HUES48 (cell line): Measurements from ENCODE around the gene MYOG.

Source experiments
- H3K27ac ChIP-seq: one replicate; pipeline ENCODE4 v1.7.0; 2013; ENCODE audit warnings: low read depth, low read length, inconsistent platforms
- H3K27me3 ChIP-seq: 2 replicates; pipeline ENCODE4 v1.6.1; 2013; ENCODE audit warnings: mild to moderate bottlenecking, low read length; ENCODE audit not compliant: control insufficient read depth, insufficient read depth
- H3K36me3 ChIP-seq: 2 replicates; pipeline ENCODE4 v1.6.1; 2013; ENCODE audit warnings: low read length; ENCODE audit not compliant: control insufficient read depth, insufficient read depth
- H3K4me1 ChIP-seq: 2 replicates; pipeline ENCODE4 v1.6.1; 2013; ENCODE audit warnings: mild to moderate bottlenecking, low read length; ENCODE audit not compliant: control insufficient read depth, insufficient read depth
- H3K4me3 ChIP-seq: 2 replicates; pipeline ENCODE4 v1.5.1; 2013; ENCODE audit warnings: mild to moderate bottlenecking, low read depth, low read length
- H3K9ac ChIP-seq: 2 replicates; pipeline ENCODE4 v1.6.1; 2013; ENCODE audit warnings: mild to moderate bottlenecking, low read depth, low read length, moderate library complexity
- H3K9me3 ChIP-seq: 2 replicates; pipeline ENCODE4 v1.6.1; 2013; ENCODE audit warnings: low read length; ENCODE audit not compliant: control insufficient read depth, insufficient read depth

MYOG gene

GRCh38 chr1:203060115-203060514 lies 25.7 kb downstream of the MYOG start:
- Histone ChIP-seq H3K27me3 (no peaks in the 10 kb centered on the region), H3K27ac (no peak overlapping the region), H3K9ac (no peak overlapping the region), H3K36me3 (no peaks in the 10 kb centered on the region; the same call in 1 of the 2 replicates), H3K4me3 (no peak overlapping the region), H3K4me1 (peaks cover under 1% of the 10 kb centered on the region), H3K9me3 (no peaks in the 10 kb centered on the region)

GRCh38 chr1:203059485-203059884 lies 26.3 kb downstream of the MYOG start:
- H3K27ac ChIP-seq: no peak overlapping the region
- H3K4me3 ChIP-seq: no peak overlapping the region
- no peak overlapping the region for H3K9ac ChIP-seq
- no peaks in the 10 kb centered on the region; the same call in 1 of the 2 replicates for H3K36me3 ChIP-seq
- no peaks in the 10 kb centered on the region for H3K9me3 ChIP-seq
- peaks cover 7% of the 10 kb centered on the region for H3K4me1 ChIP-seq
- H3K27me3 ChIP-seq: no peaks in the 10 kb centered on the region

DNA sequence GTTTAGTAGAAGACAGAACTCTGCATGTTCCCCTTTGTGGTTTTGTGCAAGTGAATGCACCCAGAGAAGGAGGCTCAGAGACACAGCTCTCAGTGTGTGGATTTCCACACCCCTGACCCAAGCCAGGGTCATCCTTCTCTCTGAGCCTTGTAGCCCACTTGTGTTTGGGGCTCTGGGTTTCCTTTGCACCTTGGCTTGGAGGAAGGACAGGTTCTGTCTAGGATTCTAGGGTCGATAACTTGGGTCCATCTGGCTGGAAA lies 27.2 kb downstream of the MYOG start:
- Histone ChIP-seq H3K9ac (no peak overlapping the region), H3K27ac (no peak overlapping the region)

GRCh38 chr1:203057911-203058675 lies 27.7 kb downstream of the MYOG start:
- Histone ChIP-seq H3K4me1 (peaks cover 19% of the 10 kb centered on the region), H3K4me3 (no peak overlapping the region), H3K9ac (no peak overlapping the region), H3K27me3 (no peaks in the 10 kb centered on the region), H3K9me3 (no peaks in the 10 kb centered on the region), H3K27ac (no peak overlapping the region), H3K36me3 (no peaks in the 10 kb centered on the region; the same call in 1 of the 2 replicates)

More for the DNA sequence above, 27.2 kb downstream of the MYOG start:
- Histone ChIP-seq H3K9me3 (no peaks in the 10 kb centered on the region), H3K4me1 (peaks cover 16% of the 10 kb centered on the region), H3K4me3 (no peak overlapping the region), H3K36me3 (no peaks in the 10 kb centered on the region; the same call in 1 of the 2 replicates), H3K27me3 (no peaks in the 10 kb centered on the region)

DNA sequence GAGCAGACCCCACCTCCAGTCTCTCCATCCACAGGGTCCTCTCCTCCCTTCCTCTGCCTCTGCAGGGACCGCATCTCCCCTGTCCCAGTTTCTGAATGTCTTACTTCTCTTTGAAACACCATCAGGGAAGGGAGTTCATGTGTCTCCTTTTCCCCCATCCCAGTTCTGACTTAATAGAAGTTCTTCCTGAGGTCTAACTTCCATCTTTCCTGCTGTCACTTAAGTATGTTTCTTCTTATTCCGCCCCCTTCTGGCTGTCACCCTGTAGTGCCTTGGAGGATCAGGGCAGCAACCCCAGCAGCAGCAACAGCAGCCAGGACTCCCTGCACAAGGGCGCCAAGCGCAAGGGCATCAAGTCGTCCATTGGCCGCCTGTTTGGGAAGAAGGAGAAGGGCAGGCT lies 29.3 kb downstream of the MYOG start:
- no peak overlapping the region for H3K9ac ChIP-seq
- H3K4me3 ChIP-seq: no peak overlapping the region
- H3K4me1 ChIP-seq: peaks cover 23% of the 10 kb centered on the region
- no peaks in the 10 kb centered on the region; the same call in 1 of the 2 replicates for H3K36me3 ChIP-seq
- no peaks in the 10 kb centered on the region for H3K9me3 ChIP-seq
- H3K27me3 ChIP-seq: no peaks in the 10 kb centered on the region
- H3K27ac ChIP-seq: no peak overlapping the region

DNA sequence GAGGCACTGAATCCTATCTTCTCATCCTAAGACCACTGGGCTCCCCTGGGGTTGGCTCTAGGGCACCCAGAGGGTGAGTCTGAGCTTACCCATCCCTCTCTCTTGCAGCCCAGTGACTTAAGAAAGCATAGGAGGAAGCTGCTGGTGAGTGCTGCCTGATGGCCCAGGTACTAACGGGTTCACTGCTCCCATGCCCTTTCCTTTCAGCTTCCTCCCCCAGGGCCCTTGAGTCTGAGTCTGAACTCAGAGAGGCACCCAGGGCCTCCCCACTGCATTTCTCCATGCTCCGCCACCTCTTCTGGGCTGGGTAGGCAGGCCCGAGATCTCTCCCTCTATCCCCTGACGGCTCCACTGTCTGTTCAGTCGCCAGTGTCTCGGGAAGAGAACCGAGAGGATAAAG lies 29.8 kb downstream of the MYOG start:
- H3K36me3 ChIP-seq: no peaks in the 10 kb centered on the region; the same call in 1 of the 2 replicates
- H3K27me3 ChIP-seq: no peaks in the 10 kb centered on the region
- H3K4me3 ChIP-seq: no peak overlapping the region
- peaks cover 23% of the 10 kb centered on the region for H3K4me1 ChIP-seq
- no peaks in the 10 kb centered on the region for H3K9me3 ChIP-seq
- H3K9ac ChIP-seq: no peak overlapping the region
- H3K27ac ChIP-seq: no peak overlapping the region

DNA sequence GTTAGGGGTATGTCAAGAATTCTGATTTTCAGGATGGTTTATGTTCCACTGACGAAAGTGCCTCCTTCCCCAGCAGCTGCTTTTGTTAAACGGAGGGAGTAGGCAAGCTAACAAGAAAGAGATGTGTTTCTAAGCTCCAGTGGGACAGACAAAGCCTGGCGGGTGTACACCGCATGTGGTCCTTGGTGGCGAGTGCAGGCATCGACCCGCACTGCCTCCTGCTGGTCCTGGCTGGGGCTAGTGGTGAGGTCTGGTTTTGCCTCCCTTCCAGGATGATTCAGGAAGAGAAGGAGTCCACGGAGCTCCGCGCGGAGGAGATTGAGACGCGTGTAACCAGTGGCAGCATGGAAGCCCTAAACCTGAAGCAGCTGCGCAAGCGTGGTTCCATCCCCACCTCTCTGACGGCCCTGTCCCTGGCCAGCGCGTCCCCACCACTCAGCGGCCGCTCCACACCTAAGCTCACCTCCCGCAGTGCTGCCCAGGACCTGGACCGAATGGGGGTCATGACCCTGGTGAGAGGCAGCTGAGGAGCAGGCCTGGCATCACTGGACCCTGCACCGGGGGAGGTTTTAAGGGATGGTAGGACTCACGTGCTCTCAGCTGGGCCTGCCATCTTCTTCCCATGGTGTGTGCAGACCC lies 30.5 kb downstream of the MYOG start:
- Histone ChIP-seq H3K9ac (no peak overlapping the region), H3K27me3 (no peaks in the 10 kb centered on the region), H3K36me3 (no peaks in the 10 kb centered on the region; the same call in 1 of the 2 replicates), H3K9me3 (no peaks in the 10 kb centered on the region), H3K4me1 (peaks cover 23% of the 10 kb centered on the region), H3K27ac (no peak overlapping the region), H3K4me3 (no peak overlapping the region)

GRCh38 chr1:203054642-203055041 lies 31.2 kb downstream of the MYOG start:
- Histone ChIP-seq H3K36me3 (no peaks in the 10 kb centered on the region; the same call in 1 of the 2 replicates), H3K9me3 (no peaks in the 10 kb centered on the region), H3K4me3 (no peak overlapping the region), H3K4me1 (peaks cover 23% of the 10 kb centered on the region), H3K9ac (no peak overlapping the region), H3K27me3 (no peaks in the 10 kb centered on the region), H3K27ac (no peak overlapping the region)

DNA sequence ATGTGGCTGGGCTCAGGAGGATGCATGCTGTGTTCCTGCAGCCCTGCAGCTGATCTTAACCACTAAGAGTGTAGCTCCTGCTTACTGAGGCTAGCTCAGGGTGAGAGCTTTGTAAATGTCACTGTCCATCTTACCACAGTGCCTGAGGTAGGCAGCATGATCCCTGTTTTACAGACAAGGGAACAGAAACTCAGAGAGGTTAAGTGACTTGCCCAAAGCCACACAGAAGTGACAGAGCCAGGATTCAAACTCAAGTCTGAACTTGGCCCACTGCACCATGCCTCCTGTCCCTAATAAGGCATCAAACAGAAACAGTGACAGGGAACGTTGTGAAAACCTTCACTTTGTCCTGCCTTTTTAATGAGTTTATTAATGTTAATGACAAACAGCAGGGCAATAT lies 31.6 kb downstream of the MYOG start:
- H3K27me3 ChIP-seq: no peaks in the 10 kb centered on the region
- H3K9ac ChIP-seq: no peak overlapping the region
- no peak overlapping the region for H3K27ac ChIP-seq
- no peaks in the 10 kb centered on the region for H3K9me3 ChIP-seq
- no peak overlapping the region for H3K4me3 ChIP-seq
- H3K4me1 ChIP-seq: peaks cover 24% of the 10 kb centered on the region
- no peaks in the 10 kb centered on the region; the same call in 1 of the 2 replicates for H3K36me3 ChIP-seq

- Histone ChIP-seq H3K9ac (no peak overlapping the region), H3K27me3 (no peaks in the 10 kb centered on the region), H3K4me1 (peaks cover 27% of the 10 kb centered on the region), H3K4me3 (no peak overlapping the region), H3K27ac (no peak overlapping the region), H3K9me3 (no peaks in the 10 kb centered on the region), H3K36me3 (no peaks in the 10 kb centered on the region; the same call in 1 of the 2 replicates)
These were observed 33.2 kb downstream of the MYOG start for GRCh38 chr1:203052601-203053000.

GRCh38 chr1:203051841-203052324 lies 33.9 kb downstream of the MYOG start:
- no peak overlapping the region for H3K9ac ChIP-seq
- H3K36me3 ChIP-seq: no peaks in the 10 kb centered on the region; the same call in 1 of the 2 replicates
- H3K27me3 ChIP-seq: no peaks in the 10 kb centered on the region
- H3K9me3 ChIP-seq: no peaks in the 10 kb centered on the region
- H3K4me3 ChIP-seq: no peak overlapping the region
- no peak overlapping the region for H3K27ac ChIP-seq
- H3K4me1 ChIP-seq: peaks cover 27% of the 10 kb centered on the region
